ENCODE results near the gene MARCHF7.

MARCHF7 gene

DNA sequence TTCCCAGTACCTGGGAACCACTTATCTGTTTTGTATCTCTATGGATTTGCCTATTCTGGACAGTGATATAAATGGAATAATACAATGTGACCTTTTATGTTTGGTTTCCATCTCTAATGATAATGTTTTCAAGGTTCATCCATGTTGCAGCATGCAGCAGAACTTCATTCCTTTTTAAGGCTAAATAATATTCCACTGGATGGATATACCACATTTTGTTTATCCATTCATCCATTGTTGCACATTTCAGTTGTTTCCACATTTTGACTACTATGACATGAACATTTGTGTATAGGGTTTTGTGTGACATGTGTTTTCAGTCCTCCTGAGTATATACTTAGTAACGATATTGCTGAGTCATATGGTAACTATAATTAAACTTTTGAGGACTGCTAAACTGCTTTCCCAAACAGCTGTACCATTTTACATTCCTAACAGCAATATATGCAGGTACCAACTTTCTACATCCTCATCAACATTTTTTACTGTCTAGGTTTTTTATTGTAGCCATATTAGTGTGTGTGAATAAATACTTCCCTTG is 17.7 kb upstream of the MARCHF7 start:
- no peak for TF ChIP-seq ISL1 (CRISPR knock-in tag; IDR thresholded peaks at IDR 0.05)
- no peak for TF ChIP-seq ZC3H10 (CRISPR knock-in tag; IDR thresholded peaks at IDR 0.05)
- peak; percentile 99 for TF ChIP-seq ZNF8 (CRISPR knock-in tag; IDR thresholded peaks at IDR 0.05)
- TF ChIP-seq, protein P1, sequence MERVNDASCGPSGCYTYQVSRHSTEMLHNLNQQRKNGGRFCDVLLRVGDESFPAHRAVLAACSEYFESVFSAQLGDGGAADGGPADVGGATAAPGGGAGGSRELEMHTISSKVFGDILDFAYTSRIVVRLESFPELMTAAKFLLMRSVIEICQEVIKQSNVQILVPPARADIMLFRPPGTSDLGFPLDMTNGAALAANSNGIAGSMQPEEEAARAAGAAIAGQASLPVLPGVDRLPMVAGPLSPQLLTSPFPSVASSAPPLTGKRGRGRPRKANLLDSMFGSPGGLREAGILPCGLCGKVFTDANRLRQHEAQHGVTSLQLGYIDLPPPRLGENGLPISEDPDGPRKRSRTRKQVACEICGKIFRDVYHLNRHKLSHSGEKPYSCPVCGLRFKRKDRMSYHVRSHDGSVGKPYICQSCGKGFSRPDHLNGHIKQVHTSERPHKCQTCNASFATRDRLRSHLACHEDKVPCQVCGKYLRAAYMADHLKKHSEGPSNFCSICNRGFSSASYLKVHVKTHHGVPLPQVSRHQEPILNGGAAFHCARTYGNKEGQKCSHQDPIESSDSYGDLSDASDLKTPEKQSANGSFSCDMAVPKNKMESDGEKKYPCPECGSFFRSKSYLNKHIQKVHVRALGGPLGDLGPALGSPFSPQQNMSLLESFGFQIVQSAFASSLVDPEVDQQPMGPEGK (CRISPR knock-in tag; IDR thresholded peaks at IDR 0.05; ENCODE audit: borderline replicate concordance): no peak
- TF ChIP-seq PPARA (CRISPR knock-in tag; IDR thresholded peaks at IDR 0.05; ENCODE audit: borderline replicate concordance): no peak
- no peak for TF ChIP-seq TOX (CRISPR knock-in tag; IDR thresholded peaks at IDR 0.05; ENCODE audit: borderline replicate concordance)
- TF ChIP-seq ZNF70 (CRISPR knock-in tag; IDR thresholded peaks at IDR 0.05): no peak
- TF ChIP-seq, protein P2, sequence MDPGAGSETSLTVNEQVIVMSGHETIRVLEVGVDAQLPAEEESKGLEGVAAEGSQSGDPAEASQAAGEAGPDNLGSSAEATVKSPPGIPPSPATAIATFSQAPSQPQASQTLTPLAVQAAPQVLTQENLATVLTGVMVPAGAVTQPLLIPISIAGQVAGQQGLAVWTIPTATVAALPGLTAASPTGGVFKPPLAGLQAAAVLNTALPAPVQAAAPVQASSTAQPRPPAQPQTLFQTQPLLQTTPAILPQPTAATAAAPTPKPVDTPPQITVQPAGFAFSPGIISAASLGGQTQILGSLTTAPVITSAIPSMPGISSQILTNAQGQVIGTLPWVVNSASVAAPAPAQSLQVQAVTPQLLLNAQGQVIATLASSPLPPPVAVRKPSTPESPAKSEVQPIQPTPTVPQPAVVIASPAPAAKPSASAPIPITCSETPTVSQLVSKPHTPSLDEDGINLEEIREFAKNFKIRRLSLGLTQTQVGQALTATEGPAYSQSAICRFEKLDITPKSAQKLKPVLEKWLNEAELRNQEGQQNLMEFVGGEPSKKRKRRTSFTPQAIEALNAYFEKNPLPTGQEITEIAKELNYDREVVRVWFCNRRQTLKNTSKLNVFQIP (CRISPR knock-in tag; IDR thresholded peaks at IDR 0.05; ENCODE audit: borderline replicate concordance, low read depth): no peak
- ATAC-seq: no peak

DNA sequence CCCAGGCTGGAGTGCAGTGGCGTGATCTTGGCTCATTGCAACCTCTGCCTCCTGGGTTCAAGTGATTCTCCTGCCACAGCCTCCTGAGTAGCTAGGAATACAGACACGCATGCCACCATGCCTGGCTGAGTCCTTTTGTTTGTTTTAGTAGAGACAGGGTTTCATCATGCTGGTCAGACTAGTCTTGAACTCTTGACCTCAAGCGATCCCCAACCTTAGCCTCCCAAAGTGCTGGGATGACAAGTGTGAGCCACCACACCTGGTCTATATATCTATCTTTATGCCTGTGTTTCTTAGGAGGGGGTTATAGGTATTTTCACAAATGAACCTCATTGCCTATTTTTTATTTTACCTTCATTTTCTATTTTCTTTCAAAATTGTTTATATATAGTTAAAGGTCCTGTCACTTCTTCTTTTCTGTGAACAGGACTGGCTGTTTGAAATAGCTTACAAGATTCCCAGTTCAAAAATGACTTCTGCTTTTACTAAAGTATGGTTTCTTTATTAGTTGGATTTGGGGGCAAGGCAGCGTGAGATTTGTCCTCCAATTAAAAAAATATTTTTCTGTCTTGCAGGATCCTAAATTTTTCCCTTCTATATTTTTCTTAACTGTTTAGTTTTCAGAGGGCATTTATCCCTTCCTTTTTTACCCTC is 16.4 kb upstream of the MARCHF7 start:
- TF ChIP-seq, protein P3, sequence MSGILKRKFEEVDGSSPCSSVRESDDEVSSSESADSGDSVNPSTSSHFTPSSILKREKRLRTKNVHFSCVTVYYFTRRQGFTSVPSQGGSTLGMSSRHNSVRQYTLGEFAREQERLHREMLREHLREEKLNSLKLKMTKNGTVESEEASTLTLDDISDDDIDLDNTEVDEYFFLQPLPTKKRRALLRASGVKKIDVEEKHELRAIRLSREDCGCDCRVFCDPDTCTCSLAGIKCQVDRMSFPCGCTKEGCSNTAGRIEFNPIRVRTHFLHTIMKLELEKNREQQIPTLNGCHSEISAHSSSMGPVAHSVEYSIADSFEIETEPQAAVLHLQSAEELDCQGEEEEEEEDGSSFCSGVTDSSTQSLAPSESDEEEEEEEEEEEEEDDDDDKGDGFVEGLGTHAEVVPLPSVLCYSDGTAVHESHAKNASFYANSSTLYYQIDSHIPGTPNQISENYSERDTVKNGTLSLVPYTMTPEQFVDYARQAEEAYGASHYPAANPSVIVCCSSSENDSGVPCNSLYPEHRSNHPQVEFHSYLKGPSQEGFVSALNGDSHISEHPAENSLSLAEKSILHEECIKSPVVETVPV (CRISPR knock-in tag; IDR thresholded peaks at IDR 0.05): no peak
- TF ChIP-seq, protein P4, sequence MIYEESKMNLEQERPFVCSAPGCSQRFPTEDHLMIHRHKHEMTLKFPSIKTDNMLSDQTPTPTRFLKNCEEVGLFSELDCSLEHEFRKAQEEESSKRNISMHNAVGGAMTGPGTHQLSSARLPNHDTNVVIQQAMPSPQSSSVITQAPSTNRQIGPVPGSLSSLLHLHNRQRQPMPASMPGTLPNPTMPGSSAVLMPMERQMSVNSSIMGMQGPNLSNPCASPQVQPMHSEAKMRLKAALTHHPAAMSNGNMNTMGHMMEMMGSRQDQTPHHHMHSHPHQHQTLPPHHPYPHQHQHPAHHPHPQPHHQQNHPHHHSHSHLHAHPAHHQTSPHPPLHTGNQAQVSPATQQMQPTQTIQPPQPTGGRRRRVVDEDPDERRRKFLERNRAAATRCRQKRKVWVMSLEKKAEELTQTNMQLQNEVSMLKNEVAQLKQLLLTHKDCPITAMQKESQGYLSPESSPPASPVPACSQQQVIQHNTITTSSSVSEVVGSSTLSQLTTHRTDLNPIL (CRISPR knock-in tag; IDR thresholded peaks at IDR 0.05; ENCODE audit: low read depth): no peak
- no peak for TF ChIP-seq SNAI2 (CRISPR knock-in tag; IDR thresholded peaks at IDR 0.05)
- no peak for TF ChIP-seq ZNF565 (CRISPR knock-in tag; conservative IDR thresholded peaks at IDR 0.05; ENCODE audit: low read depth)
- no peak for TF ChIP-seq ISL1 (CRISPR knock-in tag; IDR thresholded peaks at IDR 0.05)
- TF ChIP-seq ZNF70 (CRISPR knock-in tag; IDR thresholded peaks at IDR 0.05): no peak
- no peak for TF ChIP-seq PPARA (CRISPR knock-in tag; IDR thresholded peaks at IDR 0.05; ENCODE audit: borderline replicate concordance)
- TF ChIP-seq GLIS3 (CRISPR knock-in tag; IDR thresholded peaks at IDR 0.05): no peak
- TF ChIP-seq ZNF8 (CRISPR knock-in tag; IDR thresholded peaks at IDR 0.05): no peak
- TF ChIP-seq ESRRG (CRISPR knock-in tag; IDR thresholded peaks at IDR 0.05): no peak
- no peak for TF ChIP-seq ZFP3 (CRISPR knock-in tag; IDR thresholded peaks at IDR 0.05)
- no peak for ATAC-seq

DNA sequence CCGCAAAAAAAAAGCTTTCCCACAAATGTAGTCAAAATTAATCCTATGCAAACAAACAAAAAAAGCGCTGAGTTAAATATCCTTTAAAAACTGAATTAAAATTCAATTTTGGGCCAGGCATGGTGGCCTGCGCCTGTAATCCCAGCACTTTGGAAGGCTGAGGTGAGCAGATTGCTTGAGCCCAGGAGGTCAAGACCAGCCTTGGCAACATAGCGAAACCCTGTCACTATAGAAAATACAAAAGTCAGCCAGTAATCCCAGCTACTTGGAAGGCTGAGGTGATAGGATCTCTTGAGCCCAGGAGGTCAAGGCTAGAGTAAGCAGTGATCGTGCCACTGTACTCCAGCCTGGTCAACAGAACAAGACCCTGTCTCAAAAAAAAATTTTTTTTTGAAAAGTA is 8.8 kb upstream of the MARCHF7 start:
- TF ChIP-seq GLIS3 (CRISPR knock-in tag; IDR thresholded peaks at IDR 0.05) (no peak), SNAI2 (CRISPR knock-in tag; IDR thresholded peaks at IDR 0.05) (no peak), ZNF565 (CRISPR knock-in tag; conservative IDR thresholded peaks at IDR 0.05; ENCODE audit: low read depth) (no peak), TOX (CRISPR knock-in tag; IDR thresholded peaks at IDR 0.05; ENCODE audit: borderline replicate concordance) (no peak), ZNF8 (CRISPR knock-in tag; IDR thresholded peaks at IDR 0.05) (no peak), TCF4 (CRISPR knock-in tag; IDR thresholded peaks at IDR 0.05; ENCODE audit: borderline replicate concordance) (no peak), PPARA (CRISPR knock-in tag; IDR thresholded peaks at IDR 0.05; ENCODE audit: borderline replicate concordance) (no peak), BACH2 (CRISPR knock-in tag; IDR thresholded peaks at IDR 0.05; ENCODE audit: borderline replicate concordance) (no peak), CSDC2 (CRISPR knock-in tag; IDR thresholded peaks at IDR 0.05) (no peak), ZNF70 (CRISPR knock-in tag; IDR thresholded peaks at IDR 0.05) (no peak), ESRRG (CRISPR knock-in tag; IDR thresholded peaks at IDR 0.05) (no peak), OSR1 (CRISPR knock-in tag; IDR thresholded peaks at IDR 0.05) (no peak), ZFP30 (CRISPR knock-in tag; IDR thresholded peaks at IDR 0.05) (no peak), ARNTL (CRISPR knock-in tag; IDR thresholded peaks at IDR 0.05; ENCODE audit: borderline replicate concordance, low read depth) (no peak)
- TF ChIP-seq, protein P4 (CRISPR knock-in tag; IDR thresholded peaks at IDR 0.05; ENCODE audit: low read depth): no peak
- TF ChIP-seq, protein P3 (CRISPR knock-in tag; IDR thresholded peaks at IDR 0.05): no peak
- TF ChIP-seq, protein P2 (CRISPR knock-in tag; IDR thresholded peaks at IDR 0.05; ENCODE audit: borderline replicate concordance, low read depth): no peak
- TF ChIP-seq, protein P5, sequence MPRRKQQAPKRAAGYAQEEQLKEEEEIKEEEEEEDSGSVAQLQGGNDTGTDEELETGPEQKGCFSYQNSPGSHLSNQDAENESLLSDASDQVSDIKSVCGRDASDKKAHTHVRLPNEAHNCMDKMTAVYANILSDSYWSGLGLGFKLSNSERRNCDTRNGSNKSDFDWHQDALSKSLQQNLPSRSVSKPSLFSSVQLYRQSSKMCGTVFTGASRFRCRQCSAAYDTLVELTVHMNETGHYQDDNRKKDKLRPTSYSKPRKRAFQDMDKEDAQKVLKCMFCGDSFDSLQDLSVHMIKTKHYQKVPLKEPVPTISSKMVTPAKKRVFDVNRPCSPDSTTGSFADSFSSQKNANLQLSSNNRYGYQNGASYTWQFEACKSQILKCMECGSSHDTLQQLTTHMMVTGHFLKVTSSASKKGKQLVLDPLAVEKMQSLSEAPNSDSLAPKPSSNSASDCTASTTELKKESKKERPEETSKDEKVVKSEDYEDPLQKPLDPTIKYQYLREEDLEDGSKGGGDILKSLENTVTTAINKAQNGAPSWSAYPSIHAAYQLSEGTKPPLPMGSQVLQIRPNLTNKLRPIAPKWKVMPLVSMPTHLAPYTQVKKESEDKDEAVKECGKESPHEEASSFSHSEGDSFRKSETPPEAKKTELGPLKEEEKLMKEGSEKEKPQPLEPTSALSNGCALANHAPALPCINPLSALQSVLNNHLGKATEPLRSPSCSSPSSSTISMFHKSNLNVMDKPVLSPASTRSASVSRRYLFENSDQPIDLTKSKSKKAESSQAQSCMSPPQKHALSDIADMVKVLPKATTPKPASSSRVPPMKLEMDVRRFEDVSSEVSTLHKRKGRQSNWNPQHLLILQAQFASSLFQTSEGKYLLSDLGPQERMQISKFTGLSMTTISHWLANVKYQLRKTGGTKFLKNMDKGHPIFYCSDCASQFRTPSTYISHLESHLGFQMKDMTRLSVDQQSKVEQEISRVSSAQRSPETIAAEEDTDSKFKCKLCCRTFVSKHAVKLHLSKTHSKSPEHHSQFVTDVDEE (CRISPR knock-in tag; IDR thresholded peaks at IDR 0.05): no peak
- no peak for ATAC-seq
